H1 (cell line): ENCODE measurements around the gene RTN4. TPM values are rescaled to one million over a fixed set of nuclear protein-coding genes. Genes with fewer than 3 reads are reported as not detected.

Source experiments
- HDAC6 ChIP-seq: IDR thresholded peaks from one replicate; pipeline ENCODE4 v1.7.1; 2012; ENCODE audit warnings: low read depth, mild to moderate bottlenecking, inconsistent platforms, low read length, moderate library complexity
- JUN ChIP-seq: IDR thresholded peaks from 2 replicates; pipeline ENCODE4 v1.6.1; 2011; ENCODE audit warnings: low read depth, mild to moderate bottlenecking, improper control_type of control experiment, low read length
- JUND ChIP-seq: IDR thresholded peaks from 2 replicates; pipeline ENCODE4 v1.6.1; 2011; ENCODE audit warnings: mild to moderate bottlenecking, improper control_type of control experiment, low read length
- MAFK ChIP-seq: IDR thresholded peaks from 2 replicates; pipeline ENCODE4 v1.6.1; 2012; ENCODE audit warnings: low read depth, mild to moderate bottlenecking, improper control_type of control experiment, low read length
- SP2 ChIP-seq: IDR thresholded peaks from 2 replicates; pipeline ENCODE4 v1.6.1; 2012; ENCODE audit warnings: mild to moderate bottlenecking, low read length, inconsistent platforms
- TBP ChIP-seq: IDR thresholded peaks from 2 replicates; pipeline ENCODE4 v1.6.1; 2011; ENCODE audit warnings: low read depth, low read length, improper control_type of control experiment
- TCF12 ChIP-seq: IDR thresholded peaks from 2 replicates; pipeline ENCODE4 v1.6.1; 2011; ENCODE audit warnings: low read depth, mild to moderate bottlenecking, low read length
- polyA plus RNA-seq, 7 experiments: library from polyadenylated mRNA; depleted of rRNA in 3 of 7; stranded (reverse) in 5 of 7; unstranded in 2 of 7; fragments of >200 nt in 5 of 7; fragments of 200-250 nt in 2 of 7; gene quantifications; 1 replicate in 5 of 7; 2 replicates in 1 of 7; 4 replicates in 1 of 7; pipeline versions ENCODE4 v1.2.1 to v1.2.3, GENCODE V29; 2011 to 2013; ENCODE audit warnings: missing spikeins in 2 of 7, mixed read lengths in 2 of 7
- total RNA-seq: library from RNA; stranded (reverse); fragmentation: NEBNext Ultra II Directional; extraction: Animal tissue kit (Norgen Biotek cat#: 25700); gene quantifications from 2 replicates; pipeline ENCODE4 v1.2.1, GENCODE V29; 2021

The RTN4 gene
- total and polyA plus RNA-seq, 2 of the 8 experiments (the other 6 are each of a cell fraction or from before 2014, with no cell fraction given): 179 to 242 TPM

DNA sequence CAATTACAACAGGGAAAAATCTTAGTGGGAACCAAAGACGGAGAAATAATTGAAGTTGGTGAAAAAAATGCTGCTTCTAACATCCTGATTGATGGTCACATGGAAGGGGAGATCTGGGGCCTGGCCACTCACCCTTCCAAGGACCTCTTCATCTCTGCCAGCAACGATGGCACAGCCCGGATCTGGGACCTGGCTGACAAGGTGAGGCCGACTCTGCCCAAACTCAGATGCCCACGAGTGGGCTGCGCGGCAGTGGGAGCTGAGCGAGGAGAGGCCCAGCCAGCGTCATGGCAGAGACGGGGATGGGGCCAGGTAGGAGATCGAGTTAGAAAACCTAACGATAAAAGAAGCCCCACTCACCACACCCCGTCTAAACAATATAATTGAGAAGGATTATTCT is 87.7 kb downstream of the RTN4 start (continued):
- TF ChIP-seq TBP (no peak), MAFK (no peak), JUND (no peak), SP2 (no peak), JUN (no peak), TCF12 (no peak), HDAC6 (no peak)
